ENCODE measurements around the gene MAG. TPM values are rescaled to one million over a fixed set of nuclear protein-coding genes. Genes with fewer than 3 reads are reported as not detected.

MAG gene
- total RNA-seq, 1 experiment from 2014 or later, result not detected

GRCh38 chr19:35341565-35342225 is 49.7 kb downstream of the MAG start:
- no peak overlapping the region for H3K4ac ChIP-seq (ENCODE audit: low read depth, low read length)
- no peak overlapping the region for H2AK5ac ChIP-seq (ENCODE audit: insufficient read length, low read length)
- no peak overlapping the region for H3K23ac ChIP-seq (ENCODE audit: insufficient read length, low read depth, low read length)
- H3K4me1 ChIP-seq (ENCODE audit: insufficient read depth, low read length), result no peaks in the 10 kb centered on the region
- H3T11ph ChIP-seq (ENCODE audit: low read length), result no peak overlapping the region
- H3K14ac ChIP-seq (ENCODE audit: insufficient read depth, low read length), result no peak overlapping the region
- H2BK5ac ChIP-seq (ENCODE audit: insufficient read length, low read length), result no peak overlapping the region
- TF ChIP-seq, protein P1, sequence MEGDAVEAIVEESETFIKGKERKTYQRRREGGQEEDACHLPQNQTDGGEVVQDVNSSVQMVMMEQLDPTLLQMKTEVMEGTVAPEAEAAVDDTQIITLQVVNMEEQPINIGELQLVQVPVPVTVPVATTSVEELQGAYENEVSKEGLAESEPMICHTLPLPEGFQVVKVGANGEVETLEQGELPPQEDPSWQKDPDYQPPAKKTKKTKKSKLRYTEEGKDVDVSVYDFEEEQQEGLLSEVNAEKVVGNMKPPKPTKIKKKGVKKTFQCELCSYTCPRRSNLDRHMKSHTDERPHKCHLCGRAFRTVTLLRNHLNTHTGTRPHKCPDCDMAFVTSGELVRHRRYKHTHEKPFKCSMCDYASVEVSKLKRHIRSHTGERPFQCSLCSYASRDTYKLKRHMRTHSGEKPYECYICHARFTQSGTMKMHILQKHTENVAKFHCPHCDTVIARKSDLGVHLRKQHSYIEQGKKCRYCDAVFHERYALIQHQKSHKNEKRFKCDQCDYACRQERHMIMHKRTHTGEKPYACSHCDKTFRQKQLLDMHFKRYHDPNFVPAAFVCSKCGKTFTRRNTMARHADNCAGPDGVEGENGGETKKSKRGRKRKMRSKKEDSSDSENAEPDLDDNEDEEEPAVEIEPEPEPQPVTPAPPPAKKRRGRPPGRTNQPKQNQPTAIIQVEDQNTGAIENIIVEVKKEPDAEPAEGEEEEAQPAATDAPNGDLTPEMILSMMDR (conservative IDR thresholded peaks at IDR 0.05), result no peak
- H3K36me3 Mint-ChIP-seq (ENCODE audit: insufficient read depth in 1 of 3, low read depth in 3 of 3), result no peaks in the 10 kb centered on the region
- H3K18ac ChIP-seq (ENCODE audit: insufficient read length, low read depth, low read length), result no peak overlapping the region
- no peak overlapping the region for H2BK120ac ChIP-seq (ENCODE audit: low read depth, low read length, poor library complexity, severe bottlenecking)
- WGBS (ENCODE audit: extremely low coverage, insufficient read length, low lambda C conversion rate), result no CpG with 5 or more reads among the region's 14 CpGs
- no peak overlapping the region for H3K56ac ChIP-seq (ENCODE audit: insufficient read length, low read depth, low read length)
- no peaks in the 10 kb centered on the region for H3K27me3 ChIP-seq (ENCODE audit: insufficient read depth, low read length)
- no peak overlapping the region for H2BK12ac ChIP-seq (ENCODE audit: insufficient read length, low read depth, low read length)
- no peak overlapping the region for H2BK20ac ChIP-seq (ENCODE audit: low read depth, low read length, poor library complexity, severe bottlenecking)
- H4K91ac ChIP-seq (ENCODE audit: insufficient read length, low read depth, low read length), result no peak overlapping the region
- H3K79me1 ChIP-seq (ENCODE audit: insufficient read depth, low read depth, low read length, poor library complexity, severe bottlenecking), result no peaks in the 10 kb centered on the region
- peaks cover 0 to 6% of the 10 kb centered on the region in 2 experiments; a peak in 3 of 4 replicates for H3K4me1 Mint-ChIP-seq
- H3K27ac ChIP-seq (ENCODE audit: insufficient read length, low read depth, low read length), result no peak overlapping the region
- H3K23me2 ChIP-seq (ENCODE audit: insufficient read length, low read depth, low read length, poor library complexity, severe bottlenecking), result no peaks in the 10 kb centered on the region
- no peak overlapping the region for H3K4me2 ChIP-seq (ENCODE audit: insufficient read depth, insufficient read length, low read length)
- no peak overlapping the region for H4K8ac ChIP-seq (replicated peaks; ENCODE audit: insufficient read length, low read depth, low read length)
- no peak for DNase-seq
- peaks cover 16% of the 10 kb centered on the region for H3K27me3 Mint-ChIP-seq (ENCODE audit: low read depth)
- no peak overlapping the region for H2AFZ ChIP-seq (ENCODE audit: low read length)
- H2BK15ac ChIP-seq (ENCODE audit: low read depth, low read length), result no peak overlapping the region
- H3K9me3 ChIP-seq (ENCODE audit: control insufficient read depth, low read depth, low read length), result no peaks in the 10 kb centered on the region
- no peak overlapping the region for H3K9ac ChIP-seq (ENCODE audit: extremely low read depth, insufficient read length, low read length)
- H3K27ac Mint-ChIP-seq, result no peak overlapping the region
- H4K5ac ChIP-seq (ENCODE audit: insufficient read length, low read depth, low read length), result no peak overlapping the region
- no peaks in the 10 kb centered on the region for H3K79me2 ChIP-seq (ENCODE audit: insufficient read depth, low read length)
- H3K9me3 Mint-ChIP-seq, result no peaks in the 10 kb centered on the region
- no peaks in the 10 kb centered on the region for H4K20me1 ChIP-seq (ENCODE audit: control insufficient read depth, insufficient read depth, insufficient read length)
- H3K4me3 Mint-ChIP-seq, result no peak overlapping the region

Data from H9 (cell line).